ENCODE results near the gene PPP2R2C. TPM values are rescaled to one million over a fixed set of nuclear protein-coding genes. Genes with fewer than 3 reads are reported as not detected.

PPP2R2C gene
- polyA plus RNA-seq, 1 donor from 2014 or later = 34.4 TPM

DNA sequence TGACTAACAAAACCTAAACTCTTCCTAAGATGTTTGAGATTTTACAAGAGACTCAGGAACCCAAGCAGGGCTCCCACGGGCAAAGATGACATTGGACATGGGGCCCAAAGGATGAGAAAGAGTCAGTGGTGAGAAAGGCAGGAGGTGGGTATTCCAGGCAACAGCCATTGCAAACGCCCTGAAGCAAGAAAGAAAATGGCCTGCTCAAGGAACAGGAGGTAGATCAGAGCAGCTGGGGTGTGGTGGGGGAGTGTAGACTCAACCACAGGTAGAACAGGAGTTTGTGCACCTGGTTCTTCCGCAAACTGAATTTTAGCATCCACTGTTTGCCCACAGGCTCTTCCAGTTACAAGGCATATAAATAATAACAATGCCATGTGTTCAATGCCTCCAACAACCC, 3.3 kb downstream of the PPP2R2C start (continued):
- TF ChIP-seq CTCF (IDR thresholded peaks at IDR 0.05; ENCODE audit: poor library complexity, severe bottlenecking) = no peak
- no peak for TF ChIP-seq POLR2AphosphoS5 (IDR thresholded peaks at IDR 0.05)

GRCh38 chr4:6468376-6468775, 4.0 kb downstream of the PPP2R2C start:
- Histone ChIP-seq H3K27ac (ENCODE audit: low read length) (no peak overlapping the region), H3K9ac (ENCODE audit: low read length) (no peak overlapping the region), H3F3A (ENCODE audit: insufficient read depth, low read length, poor library complexity, severe bottlenecking) (no peaks in the 10 kb centered on the region), H3K4me2 (ENCODE audit: low read length) (no peak overlapping the region), H3K4me3 (ENCODE audit: low read length) (no peak overlapping the region), H2AFZ (ENCODE audit: low read depth, low read length) (no peak overlapping the region), H3K79me2 (replicated peaks; ENCODE audit: insufficient read depth, low read length) (no peaks in the 10 kb centered on the region), H3K36me3 (ENCODE audit: insufficient read depth, low read length) (no peaks in the 10 kb centered on the region), H3K27me3 (ENCODE audit: insufficient read depth, low read depth, low read length) (peaks cover 27% of the 10 kb centered on the region), H4K20me1 (ENCODE audit: insufficient read depth) (no peaks in the 10 kb centered on the region), H3K9me2 (ENCODE audit: insufficient read depth, low read length) (no peaks in the 10 kb centered on the region), H3K9me3 (ENCODE audit: low read length) (no peaks in the 10 kb centered on the region)
- TF ChIP-seq EP300 (conservative IDR thresholded peaks at IDR 0.05; ENCODE audit: poor library complexity, severe bottlenecking) (no peak), EZH2 (IDR thresholded peaks at IDR 0.05; ENCODE audit: borderline replicate concordance, insufficient read depth, low read length, poor library complexity, severe bottlenecking) (no peak), SMC3 (conservative IDR thresholded peaks at IDR 0.05; ENCODE audit: poor library complexity) (no peak)

DNA sequence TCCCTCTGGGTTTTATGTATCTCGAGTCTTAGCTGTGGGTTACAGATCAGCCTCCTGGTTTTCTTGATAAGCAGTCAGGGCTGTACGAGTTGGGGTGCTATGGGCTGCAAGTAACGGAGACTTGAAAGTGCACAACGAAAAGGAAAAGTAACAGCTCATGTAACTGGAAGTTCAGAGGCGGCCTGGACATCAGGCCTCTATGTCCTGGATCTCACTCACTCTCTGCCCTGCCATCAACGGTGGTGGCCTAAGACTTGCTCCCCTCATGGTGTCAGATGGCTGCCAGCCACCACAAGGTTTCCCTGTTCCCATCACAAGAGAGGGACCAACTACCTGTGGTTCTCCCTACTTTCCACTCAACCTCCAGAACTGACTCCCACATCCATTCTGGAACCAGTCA, 4.8 kb downstream of the PPP2R2C start:
- Histone ChIP-seq H3K36me3 (ENCODE audit: insufficient read depth, low read length) (no peaks in the 10 kb centered on the region), H3K27me3 (ENCODE audit: insufficient read depth, low read depth, low read length) (peaks cover 19% of the 10 kb centered on the region), H4K20me1 (ENCODE audit: insufficient read depth) (no peaks in the 10 kb centered on the region), H3K79me2 (replicated peaks; ENCODE audit: insufficient read depth, low read length) (no peaks in the 10 kb centered on the region), H3F3A (ENCODE audit: insufficient read depth, low read length, poor library complexity, severe bottlenecking) (no peaks in the 10 kb centered on the region), H3K27ac (ENCODE audit: low read length) (no peak overlapping the region), H3K9me3 (ENCODE audit: low read length) (no peaks in the 10 kb centered on the region), H3K4me2 (ENCODE audit: low read length) (no peak overlapping the region), H3K9me2 (ENCODE audit: insufficient read depth, low read length) (no peaks in the 10 kb centered on the region), H3K9ac (ENCODE audit: low read length) (no peak overlapping the region), H2AFZ (ENCODE audit: low read depth, low read length) (no peak overlapping the region), H3K4me3 (ENCODE audit: low read length) (no peak overlapping the region)
- TF ChIP-seq MXI1 (conservative IDR thresholded peaks at IDR 0.05; ENCODE audit: poor library complexity, severe bottlenecking) (no peak), POLR2AphosphoS5 (IDR thresholded peaks at IDR 0.05) (no peak), EZH2 (IDR thresholded peaks at IDR 0.05; ENCODE audit: borderline replicate concordance, insufficient read depth, low read length, poor library complexity, severe bottlenecking) (no peak), EP300 (conservative IDR thresholded peaks at IDR 0.05; ENCODE audit: poor library complexity, severe bottlenecking) (no peak), SMC3 (conservative IDR thresholded peaks at IDR 0.05; ENCODE audit: poor library complexity) (no peak), RAD21 (conservative IDR thresholded peaks at IDR 0.05) (no peak), TAF1 (IDR thresholded peaks at IDR 0.05; ENCODE audit: low read depth) (no peak), CTCF (IDR thresholded peaks at IDR 0.05; ENCODE audit: poor library complexity, severe bottlenecking) (no peak)
- TF ChIP-seq, protein P1, sequence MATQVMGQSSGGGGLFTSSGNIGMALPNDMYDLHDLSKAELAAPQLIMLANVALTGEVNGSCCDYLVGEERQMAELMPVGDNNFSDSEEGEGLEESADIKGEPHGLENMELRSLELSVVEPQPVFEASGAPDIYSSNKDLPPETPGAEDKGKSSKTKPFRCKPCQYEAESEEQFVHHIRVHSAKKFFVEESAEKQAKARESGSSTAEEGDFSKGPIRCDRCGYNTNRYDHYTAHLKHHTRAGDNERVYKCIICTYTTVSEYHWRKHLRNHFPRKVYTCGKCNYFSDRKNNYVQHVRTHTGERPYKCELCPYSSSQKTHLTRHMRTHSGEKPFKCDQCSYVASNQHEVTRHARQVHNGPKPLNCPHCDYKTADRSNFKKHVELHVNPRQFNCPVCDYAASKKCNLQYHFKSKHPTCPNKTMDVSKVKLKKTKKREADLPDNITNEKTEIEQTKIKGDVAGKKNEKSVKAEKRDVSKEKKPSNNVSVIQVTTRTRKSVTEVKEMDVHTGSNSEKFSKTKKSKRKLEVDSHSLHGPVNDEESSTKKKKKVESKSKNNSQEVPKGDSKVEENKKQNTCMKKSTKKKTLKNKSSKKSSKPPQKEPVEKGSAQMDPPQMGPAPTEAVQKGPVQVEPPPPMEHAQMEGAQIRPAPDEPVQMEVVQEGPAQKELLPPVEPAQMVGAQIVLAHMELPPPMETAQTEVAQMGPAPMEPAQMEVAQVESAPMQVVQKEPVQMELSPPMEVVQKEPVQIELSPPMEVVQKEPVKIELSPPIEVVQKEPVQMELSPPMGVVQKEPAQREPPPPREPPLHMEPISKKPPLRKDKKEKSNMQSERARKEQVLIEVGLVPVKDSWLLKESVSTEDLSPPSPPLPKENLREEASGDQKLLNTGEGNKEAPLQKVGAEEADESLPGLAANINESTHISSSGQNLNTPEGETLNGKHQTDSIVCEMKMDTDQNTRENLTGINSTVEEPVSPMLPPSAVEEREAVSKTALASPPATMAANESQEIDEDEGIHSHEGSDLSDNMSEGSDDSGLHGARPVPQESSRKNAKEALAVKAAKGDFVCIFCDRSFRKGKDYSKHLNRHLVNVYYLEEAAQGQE (IDR thresholded peaks at IDR 0.05; ENCODE audit: borderline replicate concordance) = no peak
